Endothelial cell of umbilical vein (primary cell): ENCODE results near the gene ZDHHC17. TPM values are rescaled to one million over a fixed set of nuclear protein-coding genes. Genes with fewer than 3 reads are reported as not detected.
"Not testable (repeated sequence)": the region's sequence is repeated elsewhere in the genome, so short reads cannot be mapped to it uniquely, and the experiment has no call there.

Experiments
- BruUV-seq: library from RNA; stranded (reverse); fragments of 400-500 nt; replicated peaks from 2 replicates; lab custom pipeline; 2021; lab: Mats Ljungman, UMichigan
- CTCF ChIA-PET: fragments of 300-600, 350-600 bp; sonication (Branson Sonifier 250); formaldehyde crosslinking; loops from one replicate; lab custom pipeline; 2021; ENCODE audit warnings: antibody characterized with exemption, inconsistent platforms; lab: Charles Lee
- POLR2A ChIA-PET: fragments of 300-600, 350-600 bp; sonication (Branson Sonifier 250); formaldehyde crosslinking; loops from one replicate; lab custom pipeline; 2021; ENCODE audit warnings: antibody characterized with exemption, inconsistent platforms; lab: Charles Lee
- DNase-seq: peaks from one replicate; pipeline ENCODE4 v3.0.0-alpha.2; 2011; ENCODE audit warnings: low read depth, low spot score
- FAIRE-seq: peaks from 2 replicates; lab custom pipeline; 2011; peaks lifted over from hg19 to GRCh38; lab: Jason Lieb, UNC
- H2AFZ ChIP-seq: 2 replicates; pipeline ENCODE4 v1.6.0; 2012; ENCODE audit warnings: low read depth, low read length, control low read depth, inconsistent platforms
- H3K27ac ChIP-seq: 2 replicates; pipeline ENCODE4 v1.5.1; 2011; ENCODE audit warnings: low read depth, mild to moderate bottlenecking, control low read depth, low read length, moderate library complexity; ENCODE audit not compliant: insufficient read depth
- H3K27me3 ChIP-seq, 2 experiments: 2 replicates each; pipeline versions ENCODE4 v1.6.0 to v1.6.1; 2011; ENCODE audit warnings: low read length in 2 of 2, mixed read lengths in 1 of 2; ENCODE audit not compliant: control insufficient read depth in 2 of 2, insufficient read depth in 2 of 2
- H3K36me3 ChIP-seq, 2 experiments: 2 replicates in 1 of 2; 3 replicates in 1 of 2; pipeline ENCODE4 v1.5.1; 2011; ENCODE audit warnings: low read length in 2 of 2, mild to moderate bottlenecking in 1 of 2, moderate library complexity in 1 of 2; ENCODE audit not compliant: control insufficient read depth in 2 of 2, insufficient read depth in 2 of 2; ENCODE audit errors: extremely low read depth in 1 of 2
- H3K4me1 ChIP-seq: 3 replicates; pipeline ENCODE4 v1.5.1; 2011; ENCODE audit warnings: mild to moderate bottlenecking, low read length; ENCODE audit not compliant: control insufficient read depth, insufficient read depth; ENCODE audit errors: extremely low read depth
- H3K4me2 ChIP-seq: 2 replicates; pipeline ENCODE4 v1.6.1; 2011; ENCODE audit warnings: low read length, control low read depth, mixed read lengths; ENCODE audit not compliant: insufficient read depth
- H3K4me3 ChIP-seq, 3 experiments: fragments of 200-600 bp in 1 of 3; sonication (generic), shearing (Covaris generic) in 1 of 3; replicated peaks in 1 of 3; 2 replicates each; pipeline ENCODE4 v1.5.1; 2011 to 2016; ENCODE audit warnings: control low read depth in 3 of 3, low read length in 3 of 3, mild to moderate bottlenecking in 2 of 3, inconsistent platforms in 1 of 3, low read depth in 1 of 3, moderate library complexity in 1 of 3; ENCODE audit not compliant: insufficient read depth in 1 of 3
- H3K79me2 ChIP-seq: 2 replicates; pipeline ENCODE4 v1.6.0; 2012; ENCODE audit warnings: low read length, inconsistent platforms; ENCODE audit not compliant: control insufficient read depth, insufficient read depth
- H3K9ac ChIP-seq: replicated peaks from 2 replicates; pipeline ENCODE3; 2011; ENCODE audit warnings: low read length, control low read depth; ENCODE audit not compliant: insufficient read depth; ENCODE audit errors: extremely low read depth
- H3K9me1 ChIP-seq: replicated peaks from 3 replicates; pipeline ENCODE4 v1.6.0; 2011; ENCODE audit warnings: mild to moderate bottlenecking, low read length; ENCODE audit not compliant: control insufficient read depth, insufficient read depth; ENCODE audit errors: extremely low read depth
- H3K9me3 ChIP-seq: replicated peaks from 2 replicates; pipeline ENCODE4 v1.5.1; 2012; ENCODE audit warnings: low read length, inconsistent platforms; ENCODE audit not compliant: control insufficient read depth, insufficient read depth
- H4K20me1 ChIP-seq: replicated peaks from 2 replicates; pipeline ENCODE3; 2011; ENCODE audit warnings: mild to moderate bottlenecking, low read length; ENCODE audit not compliant: control insufficient read depth, insufficient read depth; ENCODE audit errors: extremely low read depth
- EZH2 ChIP-seq: IDR thresholded peaks from 2 replicates; pipeline ENCODE4 v1.6.1; 2012; ENCODE audit warnings: borderline replicate concordance, low read depth, mild to moderate bottlenecking, moderate library complexity, low read length, inconsistent platforms; ENCODE audit not compliant: severe bottlenecking
- FOS ChIP-seq: IDR thresholded peaks from 2 replicates; pipeline ENCODE4 v1.6.1; 2011; ENCODE audit warnings: mild to moderate bottlenecking, low read length, moderate library complexity, borderline replicate concordance; ENCODE audit not compliant: insufficient read depth
- GATA2 ChIP-seq: IDR thresholded peaks from 2 replicates; pipeline ENCODE4 v1.7.0; 2011; ENCODE audit warnings: low read depth, mild to moderate bottlenecking, moderate library complexity, mixed read lengths, low read length; ENCODE audit not compliant: insufficient read length, insufficient read depth
- JUN ChIP-seq: IDR thresholded peaks from 2 replicates; pipeline ENCODE4 v1.6.1; 2011; ENCODE audit warnings: borderline replicate concordance, low read depth; ENCODE audit not compliant: insufficient read length, insufficient read depth
- MYC ChIP-seq: IDR thresholded peaks from one replicate; pipeline ENCODE4 v1.6.1; 2011; ENCODE audit warnings: mild to moderate bottlenecking, low read depth, low read length
- POLR2A ChIP-seq: IDR thresholded peaks from 2 replicates; pipeline ENCODE4 v1.6.1; 2012; ENCODE audit warnings: low read depth, mild to moderate bottlenecking, control low read depth, low read length
- POLR2AphosphoS5 ChIP-seq: IDR thresholded peaks from 2 replicates; pipeline ENCODE4 v1.6.1; 2012; ENCODE audit warnings: low read depth, mild to moderate bottlenecking, control low read depth, low read length, moderate library complexity; ENCODE audit not compliant: insufficient read depth
- dilution Hi-C: fragments of 300-500 bp; cut with MboI; formaldehyde crosslinking; loops from one replicate; pipeline ENCODE4 v1.15.0; 2019; ENCODE audit warnings: low sequenced_read_pairs; ENCODE audit not compliant: extremely low pct_ligation_motif_present
- intact Hi-C: fragments of 100-400 bp; cut with micrococcal nuclease; formaldehyde crosslinking; loops from one replicate; pipeline ENCODE4 v1.10.0; 2022
- polyA plus RNA-seq, 4 experiments: library from polyadenylated mRNA; depleted of rRNA in 3 of 4; stranded (reverse) in 3 of 4; unstranded in 1 of 4; fragments of >200 nt; gene quantifications; 2 replicates each; pipeline versions ENCODE4 v1.2.1 to v1.2.3, GENCODE V29; 2011 to 2012; ENCODE audit warnings: missing spikeins in 1 of 4
- total RNA-seq: library from RNA; stranded (reverse); gene quantifications from 2 replicates; pipeline ENCODE4 v1.2.3, GENCODE V29; 2021
- TF ChIP-seq, protein P1 (sequence below): IDR thresholded peaks from 2 replicates; pipeline ENCODE4 v1.6.1; 2011; ENCODE audit not compliant: insufficient read depth, insufficient read length
- TF ChIP-seq, protein P2 (sequence below), 2 donors: IDR thresholded peaks; 1 replicate in 1 of 2; 2 replicates in 1 of 2; pipeline ENCODE4 v1.5.1; 2011; ENCODE audit warnings: low read length in 2 of 2, mild to moderate bottlenecking in 2 of 2, moderate library complexity in 2 of 2, control low read depth in 1 of 2, inconsistent platforms in 1 of 2, low read depth in 1 of 2; ENCODE audit not compliant: insufficient read depth in 1 of 2; ENCODE audit errors: extremely low read depth in 1 of 2

ZDHHC17 gene
- total and polyA plus RNA-seq, 2 donors (not counting 3 experiments of a cell fraction or from before 2014, with no cell fraction given): 21.2 to 26.9 TPM

DNA sequence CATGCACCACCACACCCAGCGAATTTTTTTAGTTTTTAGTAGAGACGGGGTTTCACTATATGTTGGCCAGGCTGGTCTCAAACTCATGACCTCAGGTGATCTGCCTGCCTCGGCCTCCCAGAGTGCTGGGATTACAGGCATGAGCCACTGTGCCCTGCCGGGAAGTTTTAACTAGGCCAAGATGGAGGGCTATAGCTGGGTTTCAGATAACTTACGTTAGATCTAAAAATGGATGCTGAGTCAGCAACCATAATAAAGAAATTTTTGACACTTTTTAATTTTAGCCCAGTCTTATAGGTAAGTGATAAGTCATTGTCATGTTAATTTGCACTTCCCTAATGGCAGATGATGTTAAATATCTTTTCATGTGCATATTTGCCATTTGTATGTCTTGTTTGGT, 14.4 kb downstream of the ZDHHC17 start:
- Histone ChIP-seq H3K4me3 (no peak overlapping the region), H3K4me2 (no peak overlapping the region), H2AFZ (no peak overlapping the region), H3K9me1 (no peaks in the 10 kb centered on the region), H3K36me3 (no peaks in the 10 kb centered on the region), H3K9ac (no peak overlapping the region), H3K4me1 (no peaks in the 10 kb centered on the region), H4K20me1 (peaks cover 4% of the 10 kb centered on the region), H3K9me3 (no peaks in the 10 kb centered on the region), H3K27me3 (no peaks in the 10 kb centered on the region), H3K79me2 (peaks cover 59% of the 10 kb centered on the region), H3K27ac (no peak overlapping the region)
- DNase-seq: no peak
- no peak for FAIRE-seq
- BruUV-seq: no TSS peak
- dilution Hi-C loops (no loop called here), intact Hi-C loops (no loop called here)
- POLR2A ChIA-PET: no interaction called here
- CTCF ChIA-PET: interaction anchor here (1.1 to 2.2 kb wide), 2 partner anchors 10 to 157 kb away, joined by 4 to 5 read pairs; no protein-coding TSS in a partner anchor
- TF ChIP-seq, protein P1, sequence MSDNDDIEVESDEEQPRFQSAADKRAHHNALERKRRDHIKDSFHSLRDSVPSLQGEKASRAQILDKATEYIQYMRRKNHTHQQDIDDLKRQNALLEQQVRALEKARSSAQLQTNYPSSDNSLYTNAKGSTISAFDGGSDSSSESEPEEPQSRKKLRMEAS: no peak
- TF ChIP-seq MYC: no peak
- no peak for TF ChIP-seq GATA2
- no peak for TF ChIP-seq FOS
- TF ChIP-seq, protein P2, sequence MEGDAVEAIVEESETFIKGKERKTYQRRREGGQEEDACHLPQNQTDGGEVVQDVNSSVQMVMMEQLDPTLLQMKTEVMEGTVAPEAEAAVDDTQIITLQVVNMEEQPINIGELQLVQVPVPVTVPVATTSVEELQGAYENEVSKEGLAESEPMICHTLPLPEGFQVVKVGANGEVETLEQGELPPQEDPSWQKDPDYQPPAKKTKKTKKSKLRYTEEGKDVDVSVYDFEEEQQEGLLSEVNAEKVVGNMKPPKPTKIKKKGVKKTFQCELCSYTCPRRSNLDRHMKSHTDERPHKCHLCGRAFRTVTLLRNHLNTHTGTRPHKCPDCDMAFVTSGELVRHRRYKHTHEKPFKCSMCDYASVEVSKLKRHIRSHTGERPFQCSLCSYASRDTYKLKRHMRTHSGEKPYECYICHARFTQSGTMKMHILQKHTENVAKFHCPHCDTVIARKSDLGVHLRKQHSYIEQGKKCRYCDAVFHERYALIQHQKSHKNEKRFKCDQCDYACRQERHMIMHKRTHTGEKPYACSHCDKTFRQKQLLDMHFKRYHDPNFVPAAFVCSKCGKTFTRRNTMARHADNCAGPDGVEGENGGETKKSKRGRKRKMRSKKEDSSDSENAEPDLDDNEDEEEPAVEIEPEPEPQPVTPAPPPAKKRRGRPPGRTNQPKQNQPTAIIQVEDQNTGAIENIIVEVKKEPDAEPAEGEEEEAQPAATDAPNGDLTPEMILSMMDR (IDR thresholded peaks at IDR 0.05; ENCODE audit: extremely low read depth in 1 of 2, insufficient read depth in 1 of 2, low read depth in 1 of 2, low read length in 2 of 2): no peak
- TF ChIP-seq POLR2AphosphoS5: no peak
- no peak for TF ChIP-seq JUN
- TF ChIP-seq POLR2A: no peak
- no peak for TF ChIP-seq EZH2

DNA sequence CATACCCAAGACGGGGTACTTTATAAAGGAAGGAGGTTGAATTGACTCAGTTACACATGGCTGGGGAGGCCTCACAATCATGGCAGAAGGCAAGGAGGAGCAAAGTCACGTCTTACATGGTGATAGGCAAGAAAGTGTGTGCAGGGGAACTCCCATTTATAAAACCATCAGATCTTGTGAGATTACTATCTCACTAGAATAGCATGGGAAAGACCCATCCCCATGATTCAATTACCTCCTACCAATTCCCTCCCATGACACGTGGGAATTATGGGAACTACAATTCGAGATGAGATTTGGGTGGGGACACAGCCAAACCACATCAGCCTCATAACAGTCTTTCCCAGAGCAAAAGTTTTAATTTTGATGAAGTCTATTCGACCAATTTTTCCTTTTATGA, 15.4 kb downstream of the ZDHHC17 start:
- H3K4me3 ChIP-seq, H3K36me3 ChIP-seq, H3K9me1 ChIP-seq, BruUV-seq, H3K27ac ChIP-seq, H4K20me1 ChIP-seq, intact Hi-C loops, H3K9ac ChIP-seq, DNase-seq, FAIRE-seq, H3K4me2 ChIP-seq, H3K9me3 ChIP-seq, H3K27me3 ChIP-seq, dilution Hi-C loops, POLR2A ChIA-PET, CTCF ChIA-PET, H2AFZ ChIP-seq, H3K4me1 ChIP-seq: not testable (repeated sequence)
- peaks cover 54% of the 10 kb centered on the region for H3K79me2 ChIP-seq
